Activated T-cell treated with anti-CD3 and anti-CD28 coated beads for 1 hour (primary cell): Measurements from ENCODE around the gene ITGB5.
A peak's percentile ranks its signal among the peaks of the same experiment; 100 is the strongest.

Source experiments
- DNase-seq: peaks from one replicate; pipeline ENCODE4 v3.0.0-alpha.2; 2020; ENCODE audit warnings: low read depth

The ITGB5 gene

GRCh38 chr3:124748560-124749198 is 138.5 kb downstream of the ITGB5 start:
- DNase-seq, result no peak

- no peak for DNase-seq
These were observed 139.8 kb downstream of the ITGB5 start for GRCh38 chr3:124747111-124747981.

GRCh38 chr3:124745756-124746155 is 141.4 kb downstream of the ITGB5 start:
- DNase-seq, result no peak

GRCh38 chr3:124741027-124741426 is 146.1 kb downstream of the ITGB5 start:
- no peak for DNase-seq

- no peak for DNase-seq
These were observed 155.4 kb downstream of the ITGB5 start for GRCh38 chr3:124731760-124732159.

GRCh38 chr3:124730941-124731297 is 156.2 kb downstream of the ITGB5 start:
- no peak for DNase-seq

GRCh38 chr3:124730129-124730940 is 156.8 kb downstream of the ITGB5 start, which contains the start of gene UMPS:
Gene UMPS, plus strand, starts transcription at chr3:124730452. Its CDS starts 20 bp downstream, at chr3:124730472.
- DNase-seq, result peak; percentile 91

GRCh38 chr3:124722589-124722988 is 164.6 kb downstream of the ITGB5 start:
- DNase-seq, result no peak

GRCh38 chr3:124714223-124714853 is 172.8 kb downstream of the ITGB5 start:
- DNase-seq, result no peak
